Muscle of leg (tissue), 11 donors: Measurements from ENCODE around the gene GABBR2. TPM values are rescaled to one million over a fixed set of nuclear protein-coding genes. Genes with fewer than 3 reads are reported as not detected.

Source experiments
- DNase-seq: peaks from one replicate; pipeline ENCODE4 v3.0.0; 2013
- H3K27ac ChIP-seq: one replicate; pipeline ENCODE4 v1.5.1; 2013; ENCODE audit warnings: mild to moderate bottlenecking, low read length, control low read depth
- H3K27me3 ChIP-seq: one replicate; pipeline ENCODE4 v1.6.1; 2013; ENCODE audit warnings: low read length; ENCODE audit not compliant: control insufficient read depth, insufficient read depth
- H3K36me3 ChIP-seq: one replicate; pipeline ENCODE4 v1.6.1; 2013; ENCODE audit warnings: low read length; ENCODE audit not compliant: control insufficient read depth, insufficient read depth
- H3K4me1 ChIP-seq: one replicate; pipeline ENCODE4 v1.6.1; 2013; ENCODE audit warnings: low read length; ENCODE audit not compliant: control insufficient read depth, insufficient read depth
- H3K4me3 ChIP-seq: one replicate; pipeline ENCODE4 v1.5.1; 2013; ENCODE audit warnings: low read length, control low read depth
- H3K9me3 ChIP-seq: replicated peaks from 2 replicates; pipeline ENCODE4 v1.6.1; 2013; ENCODE audit warnings: low read depth, low read length; ENCODE audit not compliant: control insufficient read depth
- WGBS: methylation state at CpG from one replicate; pipeline ENCODE4 v1.1.5; 2013; ENCODE audit warnings: missing lambda C conversion rate; ENCODE audit not compliant: insufficient coverage; 5-methylcytosine and 5-hydroxymethylcytosine counted together
- polyA plus RNA-seq, 8 donors: library from polyadenylated mRNA; unstranded; fragments of 120-200 nt; gene quantifications; one replicate each; pipeline versions ENCODE4 v1.2.1 to v1.2.3, GENCODE V29; 2013; ENCODE audit warnings: inconsistent platforms in 1 of 8, low replicate concordance in 1 of 8; ENCODE audit not compliant: insufficient read length in 8 of 8, insufficient read depth in 1 of 8
- total RNA-seq: library from RNA; stranded (reverse); fragments of 120-200 nt; gene quantifications from one replicate; pipeline ENCODE4 v1.2.4, GENCODE V29; 2013

Gene GABBR2
- total and polyA plus RNA-seq, 9 donors = 0.35 to 1.6 (median 0.89) TPM

DNA sequence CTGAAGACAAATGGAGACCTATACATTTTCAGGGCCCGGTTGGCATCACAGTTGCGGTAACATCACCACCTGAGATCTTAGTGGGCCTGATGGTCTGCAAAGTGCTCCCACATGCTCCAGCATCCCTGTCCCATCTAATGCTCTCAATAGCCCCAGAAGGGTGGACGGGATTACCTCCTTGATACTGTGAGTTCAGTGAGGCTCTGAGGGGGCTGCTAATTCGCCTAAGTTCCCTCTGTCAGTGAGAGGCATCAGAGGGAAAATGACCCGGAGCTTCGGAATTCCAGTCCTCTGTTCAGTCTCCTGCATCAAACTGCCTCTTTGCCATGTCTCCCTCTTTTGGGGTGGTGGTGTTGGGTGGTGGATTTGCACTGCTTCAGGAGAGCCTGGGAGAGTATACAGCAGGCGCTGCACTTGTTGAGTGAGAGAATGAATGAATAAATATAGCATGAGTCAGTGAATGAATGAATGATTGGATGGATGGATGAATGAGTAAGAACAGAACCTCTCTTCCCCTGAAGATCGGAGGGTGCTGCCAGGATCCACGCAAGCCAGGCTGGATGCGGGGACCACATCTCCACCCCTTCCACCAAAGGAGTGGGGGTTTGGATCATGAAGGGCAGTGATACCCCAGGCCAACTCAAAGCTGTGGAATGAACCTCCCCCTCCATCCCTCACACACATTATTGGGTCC lies 141.0 kb downstream of the GABBR2 start:
- H3K4me3 ChIP-seq = no peak overlapping the region
- no peaks in the 10 kb centered on the region for H3K4me1 ChIP-seq
- DNase-seq = no peak
- WGBS = 96% methylated on average over 5 of the region's 10 CpGs
- H3K9me3 ChIP-seq = no peaks in the 10 kb centered on the region
- H3K36me3 ChIP-seq = no peaks in the 10 kb centered on the region
- H3K27ac ChIP-seq = no peak overlapping the region
- H3K27me3 ChIP-seq = peaks cover 6% of the 10 kb centered on the region

DNA sequence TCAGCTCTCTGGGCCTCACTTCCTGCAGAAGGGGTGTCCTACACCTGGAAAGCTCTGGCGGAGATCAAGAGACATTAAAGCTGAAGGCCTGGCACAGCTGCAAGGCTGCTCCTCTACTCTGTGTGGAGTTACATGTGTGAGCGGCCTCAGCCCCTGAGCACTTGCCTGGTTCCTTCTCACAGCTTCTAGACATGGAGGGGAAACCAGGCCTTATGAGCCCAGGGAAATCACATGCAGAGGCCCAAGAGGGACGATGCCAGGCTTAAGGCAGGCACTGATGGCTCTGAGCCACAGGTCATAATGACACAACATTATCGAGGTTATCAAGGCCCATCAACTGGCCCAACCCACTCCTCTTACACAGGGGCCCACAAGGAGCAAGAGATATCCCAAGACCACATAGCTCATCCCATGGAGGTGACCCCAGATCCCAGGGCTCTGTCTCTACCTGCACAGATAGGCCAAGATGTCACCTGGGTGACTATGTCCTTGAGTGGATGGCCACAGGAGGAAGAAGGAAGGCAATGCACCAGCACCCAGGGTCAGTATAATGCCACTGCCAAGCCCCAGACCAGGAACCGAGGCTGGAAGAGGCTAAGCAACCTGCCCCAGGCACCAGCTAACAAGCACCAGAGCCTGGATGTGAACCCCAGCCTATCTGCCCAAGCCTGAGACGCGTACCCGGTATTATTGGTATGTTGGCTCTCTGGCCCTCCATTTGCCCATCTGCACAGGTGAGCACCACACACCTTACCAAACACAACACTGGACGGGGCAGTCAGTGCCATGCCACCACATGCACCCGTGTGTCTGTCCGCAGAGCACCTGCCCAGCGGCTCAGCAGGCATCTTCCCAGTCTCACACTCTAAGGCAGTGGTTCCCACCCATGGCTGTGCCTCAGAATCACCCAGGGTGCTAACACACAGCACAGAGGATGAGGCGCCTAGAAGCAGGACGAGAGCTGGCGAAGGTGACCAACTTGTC lies 143.3 kb downstream of the GABBR2 start:
- H3K4me3 ChIP-seq = no peak overlapping the region
- H3K27me3 ChIP-seq = peaks cover 6% of the 10 kb centered on the region
- no peak overlapping the region for H3K27ac ChIP-seq
- H3K36me3 ChIP-seq = no peaks in the 10 kb centered on the region
- WGBS = 90% methylated on average over 9 of the region's 15 CpGs
- H3K9me3 ChIP-seq = no peaks in the 10 kb centered on the region
- H3K4me1 ChIP-seq = no peaks in the 10 kb centered on the region
- no peak for DNase-seq

DNA sequence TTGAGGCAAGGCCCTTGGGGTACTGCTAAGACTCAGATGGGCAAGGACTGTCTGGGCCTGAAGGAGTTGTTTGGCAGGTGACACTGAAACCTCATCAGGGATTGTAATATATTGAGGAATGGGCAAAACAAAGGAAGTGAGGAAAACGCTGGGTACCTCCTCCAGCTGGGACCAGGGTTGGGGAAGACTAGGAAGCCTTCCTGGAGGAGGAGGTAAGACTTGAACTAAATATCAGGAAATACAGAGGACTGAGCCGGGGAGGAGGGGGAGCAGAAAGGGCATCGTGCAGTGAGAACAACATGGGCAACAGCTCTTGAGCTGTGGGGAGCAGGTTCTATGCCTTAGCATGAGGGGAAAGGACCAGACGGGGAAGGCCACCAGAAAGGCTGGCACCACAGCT lies 144.0 kb downstream of the GABBR2 start:
- no peaks in the 10 kb centered on the region for H3K4me1 ChIP-seq
- WGBS = 80% methylated on average over 4 of the region's 4 CpGs
- H3K36me3 ChIP-seq = no peaks in the 10 kb centered on the region
- no peak for DNase-seq
- peaks cover 6% of the 10 kb centered on the region for H3K27me3 ChIP-seq
- no peak overlapping the region for H3K4me3 ChIP-seq
- no peak overlapping the region for H3K27ac ChIP-seq
- no peaks in the 10 kb centered on the region for H3K9me3 ChIP-seq

GRCh38 chr9:98563988-98564387 lies 144.7 kb downstream of the GABBR2 start:
- Histone ChIP-seq H3K27ac (no peak overlapping the region), H3K4me1 (no peaks in the 10 kb centered on the region), H3K4me3 (no peak overlapping the region), H3K36me3 (no peaks in the 10 kb centered on the region), H3K27me3 (peaks cover 6% of the 10 kb centered on the region), H3K9me3 (no peaks in the 10 kb centered on the region)
- WGBS = 50% methylated on average over 3 of the region's 6 CpGs
- no peak for DNase-seq

DNA sequence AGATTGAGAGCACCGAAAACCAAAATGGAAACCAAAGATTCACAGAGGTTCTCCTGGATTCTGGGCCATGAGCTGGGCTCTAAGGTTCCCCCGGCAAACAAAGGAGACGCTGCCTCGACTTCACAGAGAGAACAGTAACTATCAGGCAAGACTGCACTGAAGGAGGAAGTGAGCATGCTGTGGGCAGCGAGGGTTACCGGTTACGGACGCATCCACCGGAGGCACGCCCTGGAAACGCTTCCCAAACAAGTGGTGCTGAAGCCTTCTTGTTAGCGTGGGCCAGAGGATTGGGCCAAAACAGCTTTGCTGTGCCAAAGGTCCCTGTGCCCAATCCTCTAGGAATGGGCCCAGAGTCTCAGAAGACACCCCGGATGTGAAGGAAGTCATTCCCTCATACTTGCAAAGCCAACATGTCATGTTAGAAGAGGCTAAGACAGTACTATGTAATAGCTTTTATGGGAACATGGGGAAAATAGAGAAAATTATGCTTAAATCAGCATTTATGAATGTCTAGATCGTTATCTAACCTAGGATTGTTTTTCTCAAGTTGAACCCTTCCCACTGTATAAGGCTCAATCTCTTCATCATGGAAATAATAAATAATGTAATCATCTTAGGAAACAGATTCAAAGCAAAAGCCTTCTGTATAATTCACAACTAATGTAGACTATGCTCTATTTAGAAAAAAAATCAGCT lies 145.4 kb downstream of the GABBR2 start:
- Histone ChIP-seq H3K27ac (no peak overlapping the region), H3K27me3 (peaks cover 8% of the 10 kb centered on the region), H3K4me1 (no peaks in the 10 kb centered on the region), H3K36me3 (no peaks in the 10 kb centered on the region), H3K9me3 (no peaks in the 10 kb centered on the region), H3K4me3 (no peak overlapping the region)
- no peak for DNase-seq
- 78% methylated on average over 12 of the region's 14 CpGs for WGBS

GRCh38 chr9:98559561-98559960 lies 149.2 kb downstream of the GABBR2 start:
- no peaks in the 10 kb centered on the region for H3K36me3 ChIP-seq
- no peak for DNase-seq
- no peaks in the 10 kb centered on the region for H3K9me3 ChIP-seq
- peaks cover 7% of the 10 kb centered on the region for H3K27me3 ChIP-seq
- no peak overlapping the region for H3K4me3 ChIP-seq
- H3K27ac ChIP-seq = no peak overlapping the region
- no peaks in the 10 kb centered on the region for H3K4me1 ChIP-seq

- Histone ChIP-seq H3K9me3 (no peaks in the 10 kb centered on the region), H3K27ac (no peak overlapping the region), H3K4me3 (no peak overlapping the region), H3K36me3 (no peaks in the 10 kb centered on the region), H3K4me1 (no peaks in the 10 kb centered on the region), H3K27me3 (peaks cover 9% of the 10 kb centered on the region)
- WGBS = 78% methylated on average over 1 of the region's 3 CpGs
- no peak for DNase-seq
Measured at GRCh38 chr9:98558575-98558974, 150.2 kb downstream of the GABBR2 start.

DNA sequence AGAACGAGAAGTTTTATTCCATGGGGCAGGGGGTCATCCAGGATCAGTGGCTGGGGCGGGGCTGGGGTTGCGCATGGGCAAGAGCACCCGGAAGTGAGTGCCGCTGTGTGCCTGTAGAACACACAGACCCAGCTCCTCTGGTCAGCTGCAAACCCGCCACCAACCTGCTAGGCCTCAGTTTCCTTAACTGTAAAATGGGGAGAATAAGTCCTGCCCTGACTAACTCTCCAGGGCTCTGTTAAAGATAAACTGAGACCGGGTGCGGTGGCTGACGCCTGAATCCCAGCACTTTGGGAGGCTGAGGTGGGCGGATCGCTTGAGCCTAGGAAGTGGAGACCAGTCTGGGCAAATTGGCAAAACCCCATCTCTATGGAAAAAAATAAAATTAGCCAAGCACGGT lies 152.2 kb downstream of the GABBR2 start:
- Histone ChIP-seq H3K9me3 (no peaks in the 10 kb centered on the region), H3K4me1 (no peaks in the 10 kb centered on the region), H3K36me3 (no peaks in the 10 kb centered on the region), H3K4me3 (no peak overlapping the region), H3K27me3 (peaks cover 6% of the 10 kb centered on the region), H3K27ac (no peak overlapping the region)
- DNase-seq = no peak
- WGBS = 87% methylated on average over 10 of the region's 12 CpGs

DNA sequence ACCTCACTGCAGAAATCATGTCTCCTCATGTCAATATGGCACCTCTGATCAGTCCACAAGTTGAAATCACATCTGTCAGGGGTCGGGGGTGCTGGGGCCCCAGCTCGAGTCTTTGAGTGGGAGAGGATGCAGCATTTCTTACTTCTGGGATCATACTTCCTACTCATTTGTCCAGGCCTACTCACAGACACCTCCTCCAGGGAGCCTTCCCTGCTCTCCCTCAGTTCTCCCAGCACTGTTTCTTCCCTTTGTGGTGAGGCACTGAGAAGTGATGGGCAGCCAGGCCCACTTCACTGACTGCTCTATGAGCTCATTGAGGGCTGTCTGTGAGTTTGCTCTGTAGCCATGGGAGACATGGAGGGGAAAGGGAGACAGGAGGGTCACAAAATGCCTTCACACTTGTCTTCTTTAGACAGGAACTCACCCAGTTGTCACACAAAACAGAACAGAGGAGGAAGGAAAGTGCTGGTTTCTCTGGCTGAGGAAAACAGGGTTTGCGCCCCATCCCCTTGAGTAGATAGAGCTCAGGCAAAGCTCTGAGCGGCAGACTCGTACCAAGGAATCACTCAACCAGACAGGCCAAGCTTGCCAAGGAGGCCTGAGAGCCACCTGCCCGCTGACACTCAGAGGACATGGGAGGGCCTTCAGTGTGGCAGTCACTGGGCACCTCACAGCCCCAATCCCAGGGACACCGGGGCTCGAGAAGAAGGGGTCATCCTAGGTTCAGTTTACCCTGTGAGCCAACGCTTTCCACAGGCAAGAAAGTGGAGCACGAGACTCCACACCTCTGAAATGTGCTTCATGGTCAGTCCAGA lies 152.9 kb downstream of the GABBR2 start:
- 78% methylated on average over 8 of the region's 10 CpGs for WGBS
- H3K4me1 ChIP-seq = no peaks in the 10 kb centered on the region
- H3K36me3 ChIP-seq = no peaks in the 10 kb centered on the region
- H3K27me3 ChIP-seq = peaks cover 6% of the 10 kb centered on the region
- H3K9me3 ChIP-seq = no peaks in the 10 kb centered on the region
- no peak overlapping the region for H3K4me3 ChIP-seq
- DNase-seq = no peak
- H3K27ac ChIP-seq = no peak overlapping the region
